Ureter (tissue), 1 donor: Measurements from ENCODE around the gene ATE1. TPM values are rescaled to one million over a fixed set of nuclear protein-coding genes. Genes with fewer than 3 reads are reported as not detected.

Experiments used
- DNase-seq: peaks from one replicate; pipeline ENCODE4 v3.0.0-alpha.2; 2020; ENCODE audit warnings: low spot score
- total RNA-seq: library from RNA; stranded (reverse); gene quantifications from one replicate; pipeline ENCODE4 v1.2.4, GENCODE V29; 2023
- donor health status: DM: yes; HTN: yes; CAD: no.

Gene ATE1
- total RNA-seq, 1 donor from 2014 or later: 36.0 TPM

DNA sequence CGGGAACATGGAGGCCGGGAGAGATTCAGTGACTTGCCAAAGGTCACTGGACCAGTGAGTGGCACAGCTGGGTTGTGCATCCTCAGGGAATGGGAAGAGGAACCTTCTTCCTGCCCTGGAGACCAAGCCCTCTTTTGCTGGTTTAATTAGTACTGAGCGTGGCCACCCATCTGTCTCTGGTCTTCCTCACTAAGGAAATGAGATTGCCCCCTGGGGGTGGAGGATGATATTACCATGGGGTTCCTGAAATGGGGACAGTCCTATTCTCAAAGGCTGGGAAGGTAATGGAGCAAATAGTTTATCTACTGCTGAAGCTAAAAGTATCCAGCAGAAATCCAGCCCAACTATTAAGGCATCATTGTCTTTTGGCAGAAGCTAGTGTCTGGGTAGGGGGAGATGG lies 231.0 kb downstream of the ATE1 start:
- no peak for DNase-seq

DNA sequence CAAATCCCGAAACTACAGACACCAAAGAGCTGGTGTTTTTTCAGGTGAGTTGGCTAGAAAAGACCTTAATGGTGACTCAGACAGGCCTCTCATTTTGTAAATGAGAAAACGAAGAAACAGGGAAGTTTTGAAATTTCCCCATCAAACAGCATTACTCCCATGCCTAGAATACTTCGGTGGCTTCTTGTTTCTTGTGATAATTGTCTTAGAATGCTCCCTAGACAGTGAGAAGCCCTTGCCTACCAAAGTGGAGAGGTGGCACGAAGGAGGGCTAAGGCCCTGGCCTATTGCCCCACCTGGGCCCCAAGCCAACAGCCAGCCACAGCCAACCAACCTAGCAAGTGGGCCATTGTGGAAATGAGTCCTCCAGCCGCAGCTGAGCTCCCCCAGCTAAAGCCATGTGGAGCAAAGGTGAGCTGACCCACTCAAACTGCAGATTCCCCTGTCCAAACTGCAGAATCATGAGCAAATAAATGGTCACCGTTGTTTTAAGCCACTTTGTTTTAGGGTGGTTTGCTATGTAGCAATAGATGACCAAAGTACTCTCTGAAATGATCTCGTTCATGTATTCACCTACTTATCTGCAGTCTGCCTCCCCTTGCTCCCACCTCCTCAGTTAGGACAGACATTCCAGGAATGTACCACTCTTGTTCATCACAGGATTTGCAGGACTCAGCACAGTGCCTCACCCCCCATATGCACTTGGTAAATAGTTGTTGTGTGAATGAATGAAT lies 231.9 kb downstream of the ATE1 start:
- no peak for DNase-seq

- DNase-seq: no peak
Measured at GRCh38 chr10:121694966-121695643, 232.7 kb downstream of the ATE1 start.

GRCh38 chr10:121694327-121694965 lies 233.4 kb downstream of the ATE1 start:
- no peak for DNase-seq

DNA sequence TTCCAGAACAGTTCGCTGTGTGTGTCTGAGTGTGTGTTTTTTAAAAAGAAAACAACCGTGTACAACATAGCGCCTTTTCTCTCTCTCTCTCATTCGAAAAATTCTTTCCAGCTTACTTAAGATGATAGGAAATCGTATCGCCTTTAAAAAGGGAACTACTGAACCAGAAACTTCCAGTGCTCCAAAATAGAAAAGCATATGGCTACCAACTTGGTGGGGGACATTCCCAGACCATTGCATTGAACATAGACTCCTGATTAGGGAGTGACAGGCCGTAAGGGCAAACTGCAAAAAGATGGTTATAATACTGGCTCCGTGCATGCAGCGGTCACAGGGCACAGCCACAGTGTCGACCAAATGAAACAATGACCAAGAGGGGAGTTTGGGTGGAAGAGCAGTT lies 235.2 kb downstream of the ATE1 start:
- no peak for DNase-seq

DNA sequence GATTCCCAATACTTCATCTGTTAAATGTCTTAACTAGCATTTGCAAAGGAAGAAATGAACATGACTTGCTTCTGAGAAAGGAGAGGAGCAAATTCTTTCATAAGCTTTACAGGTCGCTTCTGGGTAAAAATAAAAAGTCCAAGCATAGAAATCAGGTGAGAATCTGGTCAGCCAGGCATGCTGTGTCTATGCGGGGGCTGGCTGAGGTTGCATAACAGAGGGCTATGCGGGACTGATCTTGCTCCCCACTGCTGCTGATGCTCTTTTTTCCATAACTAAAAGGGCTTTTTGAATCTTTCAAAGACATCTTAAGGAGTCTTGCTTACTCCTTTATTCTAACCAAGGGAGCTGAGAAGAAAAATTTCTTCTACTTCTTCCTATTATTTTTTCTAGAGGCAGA lies 236.9 kb downstream of the ATE1 start:
- DNase-seq: no peak

Other genes starting within 250 kb of the ATE1 start
- 73.7 TPM for gene NSMCE4A, start 47.2 kb upstream of the ATE1 start, total RNA-seq
- 98.1 TPM for gene TACC2, start 61.1 kb upstream of the ATE1 start, total RNA-seq